NCI-H69 (cell line): ENCODE results near the gene TMEM163.
"Not testable (repeated sequence)": the region's sequence is repeated elsewhere in the genome, so short reads cannot be mapped to it uniquely, and the experiment has no call there.

Experiments
- DNase-seq: peaks from one replicate; lab custom pipeline; 2025; lab: John Stamatoyannopoulos, UW

The TMEM163 gene

GRCh38 chr2:134718817-134719814 lies at the start of gene TMEM163:
Gene TMEM163, minus strand, starts transcription at chr2:134719000.
- DNase-seq: peak; percentile 58

- no peak for DNase-seq
Observed at GRCh38 chr2:134766583-134766982, 47.8 kb upstream of the TMEM163 start.

- no peak for DNase-seq
Observed at GRCh38 chr2:134765987-134766386, 47.2 kb upstream of the TMEM163 start.

- no peak for DNase-seq
Observed at GRCh38 chr2:134764164-134764563, 45.4 kb upstream of the TMEM163 start.

- DNase-seq: no peak
Observed at GRCh38 chr2:134763164-134763710, 44.4 kb upstream of the TMEM163 start.

GRCh38 chr2:134762508-134762907 lies 43.7 kb upstream of the TMEM163 start:
- no peak for DNase-seq

GRCh38 chr2:134760385-134760784 lies 41.6 kb upstream of the TMEM163 start:
- DNase-seq: no peak

- DNase-seq: no peak
Observed at GRCh38 chr2:134758633-134759032, 39.8 kb upstream of the TMEM163 start.

- DNase-seq: not testable (repeated sequence)
Observed at GRCh38 chr2:134751981-134752380, 33.2 kb upstream of the TMEM163 start.

- no peak for DNase-seq
Observed at GRCh38 chr2:134745546-134745945, 26.7 kb upstream of the TMEM163 start.

- DNase-seq: no peak
Observed at GRCh38 chr2:134745023-134745422, 26.2 kb upstream of the TMEM163 start.

- DNase-seq: no peak
Observed at GRCh38 chr2:134739879-134740301, 21.1 kb upstream of the TMEM163 start.

- DNase-seq: no peak
Observed at GRCh38 chr2:134739236-134739878, 20.6 kb upstream of the TMEM163 start.

- DNase-seq: no peak
Observed at GRCh38 chr2:134738141-134738870, 19.5 kb upstream of the TMEM163 start.

GRCh38 chr2:134737671-134738070 lies 18.9 kb upstream of the TMEM163 start:
- peak; percentile 37 for DNase-seq

GRCh38 chr2:134736167-134736880 lies 17.5 kb upstream of the TMEM163 start:
- DNase-seq: no peak

- no peak for DNase-seq
Observed at GRCh38 chr2:134728163-134728562, 9.4 kb upstream of the TMEM163 start.

- no peak for DNase-seq
Observed at GRCh38 chr2:134727385-134727784, 8.6 kb upstream of the TMEM163 start.

- no peak for DNase-seq
Observed at GRCh38 chr2:134726645-134727044, 7.8 kb upstream of the TMEM163 start.

GRCh38 chr2:134725876-134726275 lies 7.1 kb upstream of the TMEM163 start:
- no peak for DNase-seq

- no peak for DNase-seq
Observed at GRCh38 chr2:134724341-134724740, 5.5 kb upstream of the TMEM163 start.
